HepG2 (cell line): ENCODE data around the gene ASCC2. TPM values are rescaled to one million over a fixed set of nuclear protein-coding genes. Genes with fewer than 3 reads are reported as not detected.
A peak's percentile ranks its signal among the peaks of the same experiment; 100 is the strongest.

ENCODE experiments used
- BCL6 ChIP-seq: IDR thresholded peaks from 2 replicates; pipeline ENCODE4 v1.6.1; 2016; ENCODE audit warnings: missing genetic modification reagents, missing compliant biosample characterization
- CHD4 ChIP-seq: fragments of 200-600 bp; sonication (generic); IDR thresholded peaks from 2 replicates; pipeline ENCODE4 v1.7.0; 2017; ENCODE audit warnings: mild to moderate bottlenecking, low read length, borderline replicate concordance
- GATA4 ChIP-seq: sonication (generic); IDR thresholded peaks from 2 replicates; pipeline ENCODE4 v1.6.1; 2016; ENCODE audit warnings: antibody characterized with exemption, low read depth, borderline replicate concordance
- NR2F6 ChIP-seq, 2 experiments: IDR thresholded peaks; 2 replicates each; pipeline ENCODE4 v1.6.1; 2016; ENCODE audit warnings: antibody characterized with exemption in 1 of 2, mild to moderate bottlenecking in 1 of 2
- RARA ChIP-seq: IDR thresholded peaks from 2 replicates; pipeline ENCODE4 v1.6.1; 2016; ENCODE audit warnings: missing genetic modification reagents, missing compliant biosample characterization
- TARDBP ChIP-seq: sonication (generic); formaldehyde crosslinking; IDR thresholded peaks from 2 replicates; pipeline ENCODE4 v1.8.0; 2022; ENCODE audit warnings: mild to moderate bottlenecking, missing genetic modification reagents
- YEATS2 ChIP-seq: sonication (generic); formaldehyde crosslinking; IDR thresholded peaks from 2 replicates; pipeline ENCODE4 v1.4.0; 2020; ENCODE audit warnings: missing genetic modification reagents, borderline replicate concordance
- ZNF205 ChIP-seq: IDR thresholded peaks from 2 replicates; pipeline ENCODE4 v1.6.1; 2018; ENCODE audit warnings: missing biosample characterization, missing genetic modification reagents
- ZNF282 ChIP-seq: fragments of 450-650 bp; IDR thresholded peaks from 2 replicates; pipeline ENCODE4 v1.6.1; 2018; ENCODE audit not compliant: partially characterized antibody
- ZNF317 ChIP-seq: sonication (generic); formaldehyde crosslinking; IDR thresholded peaks from 2 replicates; pipeline ENCODE4 v1.5.0; 2020; ENCODE audit warnings: mild to moderate bottlenecking, missing genetic modification reagents
- ZNF33A ChIP-seq: sonication (generic); formaldehyde crosslinking; IDR thresholded peaks from 2 replicates; pipeline ENCODE4 v1.5.1; 2020; ENCODE audit warnings: missing genetic modification reagents, mild to moderate bottlenecking, moderate library complexity, borderline replicate concordance
- ZNF350 ChIP-seq: sonication (generic); formaldehyde crosslinking; IDR thresholded peaks from 2 replicates; pipeline ENCODE4 v1.4.0; 2020; ENCODE audit warnings: mild to moderate bottlenecking, low read depth, missing genetic modification reagents, borderline replicate concordance
- ZNF382 ChIP-seq: sonication (generic); formaldehyde crosslinking; IDR thresholded peaks from 2 replicates; pipeline ENCODE4 v1.5.0; 2020; ENCODE audit warnings: missing genetic modification reagents, mild to moderate bottlenecking, borderline replicate concordance
- ZNF430 ChIP-seq: sonication (generic); formaldehyde crosslinking; IDR thresholded peaks from 2 replicates; pipeline ENCODE4 v1.9.0; 2021; ENCODE audit warnings: mild to moderate bottlenecking, missing genetic modification reagents
- ZNF572 ChIP-seq: sonication (generic); formaldehyde crosslinking; IDR thresholded peaks from 2 replicates; pipeline ENCODE4 v1.5.1; 2020; ENCODE audit warnings: mild to moderate bottlenecking, missing genetic modification reagents
- ZNF577 ChIP-seq: sonication (generic); formaldehyde crosslinking; IDR thresholded peaks from 2 replicates; pipeline ENCODE4 v1.4.0; 2020; ENCODE audit warnings: mild to moderate bottlenecking, low read depth, missing genetic modification reagents, borderline replicate concordance
- ZNF777 ChIP-seq: sonication (generic); formaldehyde crosslinking; IDR thresholded peaks from 2 replicates; pipeline ENCODE4 v1.4.0; 2020; ENCODE audit warnings: missing genetic modification reagents
- polyA plus RNA-seq, 8 experiments: library from polyadenylated mRNA; depleted of rRNA in 3 of 8; stranded (reverse) in 7 of 8; unstranded in 1 of 8; fragments of >200 nt; fragmentation: Illumina TruSeq in 4 of 8; extraction: Trizol in 4 of 8; gene quantifications; 2 replicates each; pipeline versions ENCODE4 v1.2.1 to v1.2.3, GENCODE V29; 2011 to 2016; ENCODE audit warnings: low read depth in 4 of 8, missing spikeins in 1 of 8, mixed read lengths in 1 of 8; ENCODE audit not compliant: insufficient read depth in 1 of 8
- total RNA-seq, 5 experiments: library from RNA; depleted of rRNA; stranded (reverse); fragments of >200 nt; fragmentation: Illumina TruSeq; extraction: Trizol; gene quantifications; 2 replicates each; pipeline ENCODE4 v1.2.3, GENCODE V29; 2016; ENCODE audit warnings: low read depth in 1 of 5
- TF ChIP-seq, protein P1 (sequence below): sonication (generic); formaldehyde crosslinking; IDR thresholded peaks from 2 replicates; pipeline ENCODE4 v1.9.0; 2021; ENCODE audit warnings: missing genetic modification reagents, mild to moderate bottlenecking, borderline replicate concordance
- TF ChIP-seq, protein P2 (sequence below): sonication (generic); formaldehyde crosslinking; IDR thresholded peaks from 2 replicates; pipeline ENCODE4; 2020; ENCODE audit warnings: missing genetic modification reagents, mild to moderate bottlenecking, borderline replicate concordance
- TF ChIP-seq, protein P3 (sequence below): sonication (generic); formaldehyde crosslinking; IDR thresholded peaks from 2 replicates; pipeline ENCODE4 v1.8.1; 2023; ENCODE audit warnings: mild to moderate bottlenecking, missing genetic modification reagents, borderline replicate concordance
- TF ChIP-seq, protein P4 (sequence below): sonication (generic); formaldehyde crosslinking; IDR thresholded peaks from 2 replicates; pipeline ENCODE4 v1.4.0; 2020; ENCODE audit warnings: mild to moderate bottlenecking, missing genetic modification reagents
- TF ChIP-seq, protein P5 (sequence below): sonication (generic); formaldehyde crosslinking; IDR thresholded peaks from 2 replicates; pipeline ENCODE4 v1.9.0; 2022; ENCODE audit warnings: low read depth, missing genetic modification reagents

Gene ASCC2
- total and polyA plus RNA-seq, 2 of the 13 experiments (the other 11 are each of a cell fraction or from before 2014, with no cell fraction given) = 26.2 to 26.3 TPM

DNA sequence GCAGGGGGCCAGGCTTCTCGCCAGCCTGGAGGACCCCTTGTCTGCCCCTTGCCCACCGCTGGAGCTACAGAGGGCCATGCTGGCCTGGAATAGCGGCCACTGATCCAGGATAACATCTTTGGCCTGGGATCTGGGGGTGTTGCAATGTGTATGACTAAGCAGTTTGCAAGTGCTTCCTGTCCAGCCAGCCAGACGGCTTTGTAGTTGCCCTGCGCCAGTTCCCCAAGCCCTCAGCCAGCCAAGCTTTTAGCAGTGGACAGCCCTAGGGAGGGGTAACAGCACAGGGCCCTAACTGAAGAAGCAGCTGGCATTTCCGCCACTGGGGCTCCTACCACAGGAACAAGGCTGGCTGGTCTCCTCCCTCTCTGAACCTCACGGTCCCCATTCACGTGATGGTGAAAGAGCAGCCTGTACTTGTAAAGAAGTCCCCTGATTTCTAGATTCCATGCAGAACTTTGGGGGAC, 38.8 kb downstream of the ASCC2 start (continued):
- TF ChIP-seq NR2F6 (IDR thresholded peaks at IDR 0.05) = peak; percentile 56; the same call in 1 of the 2 replicates
- TF ChIP-seq NR2F6 (CRISPR knock-in tag; IDR thresholded peaks at IDR 0.05) = peak; percentile 50; the same call in 1 of the 2 replicates
- no peak for TF ChIP-seq ZNF282
- TF ChIP-seq, protein P1, sequence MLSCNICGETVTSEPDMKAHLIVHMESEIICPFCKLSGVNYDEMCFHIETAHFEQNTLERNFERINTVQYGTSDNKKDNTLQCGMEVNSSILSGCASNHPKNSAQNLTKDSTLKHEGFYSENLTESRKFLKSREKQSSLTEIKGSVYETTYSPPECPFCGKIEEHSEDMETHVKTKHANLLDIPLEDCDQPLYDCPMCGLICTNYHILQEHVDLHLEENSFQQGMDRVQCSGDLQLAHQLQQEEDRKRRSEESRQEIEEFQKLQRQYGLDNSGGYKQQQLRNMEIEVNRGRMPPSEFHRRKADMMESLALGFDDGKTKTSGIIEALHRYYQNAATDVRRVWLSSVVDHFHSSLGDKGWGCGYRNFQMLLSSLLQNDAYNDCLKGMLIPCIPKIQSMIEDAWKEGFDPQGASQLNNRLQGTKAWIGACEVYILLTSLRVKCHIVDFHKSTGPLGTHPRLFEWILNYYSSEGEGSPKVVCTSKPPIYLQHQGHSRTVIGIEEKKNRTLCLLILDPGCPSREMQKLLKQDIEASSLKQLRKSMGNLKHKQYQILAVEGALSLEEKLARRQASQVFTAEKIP (CRISPR knock-in tag) = no peak
- TF ChIP-seq ZNF33A = no peak
- TF ChIP-seq BCL6 (CRISPR knock-in tag) = no peak
- TF ChIP-seq ZNF430 (CRISPR knock-in tag) = no peak
- TF ChIP-seq GATA4 = peak; percentile 27; the same call in 1 of the 2 replicates
- TF ChIP-seq ZNF777 (CRISPR knock-in tag) = no peak
- TF ChIP-seq ZNF350 (CRISPR knock-in tag) = peak; percentile 27; the same call in 1 of the 2 replicates
- TF ChIP-seq, protein P2, sequence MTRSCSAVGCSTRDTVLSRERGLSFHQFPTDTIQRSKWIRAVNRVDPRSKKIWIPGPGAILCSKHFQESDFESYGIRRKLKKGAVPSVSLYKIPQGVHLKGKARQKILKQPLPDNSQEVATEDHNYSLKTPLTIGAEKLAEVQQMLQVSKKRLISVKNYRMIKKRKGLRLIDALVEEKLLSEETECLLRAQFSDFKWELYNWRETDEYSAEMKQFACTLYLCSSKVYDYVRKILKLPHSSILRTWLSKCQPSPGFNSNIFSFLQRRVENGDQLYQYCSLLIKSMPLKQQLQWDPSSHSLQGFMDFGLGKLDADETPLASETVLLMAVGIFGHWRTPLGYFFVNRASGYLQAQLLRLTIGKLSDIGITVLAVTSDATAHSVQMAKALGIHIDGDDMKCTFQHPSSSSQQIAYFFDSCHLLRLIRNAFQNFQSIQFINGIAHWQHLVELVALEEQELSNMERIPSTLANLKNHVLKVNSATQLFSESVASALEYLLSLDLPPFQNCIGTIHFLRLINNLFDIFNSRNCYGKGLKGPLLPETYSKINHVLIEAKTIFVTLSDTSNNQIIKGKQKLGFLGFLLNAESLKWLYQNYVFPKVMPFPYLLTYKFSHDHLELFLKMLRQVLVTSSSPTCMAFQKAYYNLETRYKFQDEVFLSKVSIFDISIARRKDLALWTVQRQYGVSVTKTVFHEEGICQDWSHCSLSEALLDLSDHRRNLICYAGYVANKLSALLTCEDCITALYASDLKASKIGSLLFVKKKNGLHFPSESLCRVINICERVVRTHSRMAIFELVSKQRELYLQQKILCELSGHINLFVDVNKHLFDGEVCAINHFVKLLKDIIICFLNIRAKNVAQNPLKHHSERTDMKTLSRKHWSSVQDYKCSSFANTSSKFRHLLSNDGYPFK (CRISPR knock-in tag) = no peak
- 0 out of 2 replicates have a peak, but pooled peaks have one; percentile 32 for TF ChIP-seq TARDBP (CRISPR knock-in tag)
- TF ChIP-seq CHD4 = no peak
- TF ChIP-seq, protein P3, sequence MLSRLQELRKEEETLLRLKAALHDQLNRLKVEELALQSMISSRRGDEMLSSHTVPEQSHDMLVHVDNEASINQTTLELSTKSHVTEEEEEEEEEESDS (CRISPR knock-in tag) = no peak
- TF ChIP-seq YEATS2 (CRISPR knock-in tag) = peak; percentile 53; the same call in 1 of the 2 replicates
- TF ChIP-seq ZNF382 (CRISPR knock-in tag) = no peak
- TF ChIP-seq ZNF317 (CRISPR knock-in tag) = no peak
- 0 out of 2 replicates have a peak, but pooled peaks have one; percentile 44 for TF ChIP-seq RARA
- TF ChIP-seq ZNF205 = peak; percentile 63; the same call in 1 of the 2 replicates
- TF ChIP-seq ZNF572 (CRISPR knock-in tag) = no peak
- TF ChIP-seq, protein P4, sequence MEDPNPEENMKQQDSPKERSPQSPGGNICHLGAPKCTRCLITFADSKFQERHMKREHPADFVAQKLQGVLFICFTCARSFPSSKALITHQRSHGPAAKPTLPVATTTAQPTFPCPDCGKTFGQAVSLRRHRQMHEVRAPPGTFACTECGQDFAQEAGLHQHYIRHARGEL (CRISPR knock-in tag) = no peak
- no peak for TF ChIP-seq ZNF577 (CRISPR knock-in tag)
- TF ChIP-seq, protein P5, sequence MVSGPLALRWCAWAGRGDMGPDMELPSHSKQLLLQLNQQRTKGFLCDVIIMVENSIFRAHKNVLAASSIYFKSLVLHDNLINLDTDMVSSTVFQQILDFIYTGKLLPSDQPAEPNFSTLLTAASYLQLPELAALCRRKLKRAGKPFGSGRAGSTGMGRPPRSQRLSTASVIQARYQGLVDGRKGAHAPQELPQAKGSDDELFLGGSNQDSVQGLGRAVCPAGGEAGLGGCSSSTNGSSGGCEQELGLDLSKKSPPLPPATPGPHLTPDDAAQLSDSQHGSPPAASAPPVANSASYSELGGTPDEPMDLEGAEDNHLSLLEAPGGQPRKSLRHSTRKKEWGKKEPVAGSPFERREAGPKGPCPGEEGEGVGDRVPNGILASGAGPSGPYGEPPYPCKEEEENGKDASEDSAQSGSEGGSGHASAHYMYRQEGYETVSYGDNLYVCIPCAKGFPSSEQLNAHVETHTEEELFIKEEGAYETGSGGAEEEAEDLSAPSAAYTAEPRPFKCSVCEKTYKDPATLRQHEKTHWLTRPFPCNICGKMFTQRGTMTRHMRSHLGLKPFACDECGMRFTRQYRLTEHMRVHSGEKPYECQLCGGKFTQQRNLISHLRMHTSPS (CRISPR knock-in tag) = peak; percentile 79
